ENCODE results near the gene RFX1.
"Not testable (repeated sequence)": the region's sequence is repeated elsewhere in the genome, so short reads cannot be mapped to it uniquely, and the experiment has no call there.

RFX1 gene

GRCh38 chr19:13978351-13979243, 27.5 kb downstream of the RFX1 start:
- DNase-seq (ENCODE audit: low spot score) = peak; percentile 26

GRCh38 chr19:13977803-13978202, 28.3 kb downstream of the RFX1 start:
- DNase-seq (ENCODE audit: low spot score) = no peak

- DNase-seq (ENCODE audit: low spot score) = no peak
These were observed 29.7 kb downstream of the RFX1 start for GRCh38 chr19:13976446-13976845.

DNA sequence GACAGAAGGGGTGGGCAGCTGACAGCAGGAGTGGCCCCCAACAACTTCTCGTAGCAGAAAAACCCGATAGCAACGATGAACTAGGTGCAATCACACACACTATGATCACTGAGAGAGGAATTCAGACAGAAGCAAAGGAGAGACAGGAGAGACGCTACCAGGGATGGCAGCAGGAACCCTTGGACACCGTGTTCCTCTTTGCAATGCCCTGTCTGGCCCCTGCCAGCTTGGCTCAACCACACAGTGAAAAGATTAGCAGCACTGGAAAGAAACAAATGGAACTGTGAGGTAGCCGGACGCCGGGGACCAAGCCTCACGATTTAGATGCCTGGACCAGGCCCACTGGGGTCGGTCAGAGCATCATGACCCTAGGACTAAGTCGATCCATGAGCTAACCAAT, 30.2 kb downstream of the RFX1 start:
- no peak for DNase-seq (ENCODE audit: low spot score)

- DNase-seq (ENCODE audit: low spot score) = no peak
These were observed 32.0 kb downstream of the RFX1 start for GRCh38 chr19:13974073-13974472.

DNA sequence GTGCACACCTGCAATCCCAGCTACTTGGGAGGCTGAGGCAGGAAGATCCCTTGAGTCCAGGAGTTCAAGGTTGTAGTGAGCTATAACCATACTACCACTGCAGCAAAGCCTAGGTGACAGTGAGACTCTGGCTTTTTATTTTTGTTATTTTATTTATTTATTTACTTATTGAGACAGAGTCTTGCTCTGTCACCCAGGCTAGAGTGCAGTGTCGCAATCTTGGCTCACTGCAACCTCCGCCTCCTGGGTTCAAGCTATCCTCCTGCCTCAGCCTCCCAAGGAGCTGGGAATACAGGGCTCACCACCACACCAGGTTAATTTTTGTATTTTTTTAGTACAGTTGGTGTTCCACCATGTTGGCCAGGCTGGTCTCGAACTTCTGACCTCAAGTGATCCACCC, 32.6 kb downstream of the RFX1 start:
- not testable (repeated sequence) for DNase-seq (ENCODE audit: low spot score)

GRCh38 chr19:13972368-13973155, 33.6 kb downstream of the RFX1 start:
- no peak for DNase-seq (ENCODE audit: low spot score)

DNA sequence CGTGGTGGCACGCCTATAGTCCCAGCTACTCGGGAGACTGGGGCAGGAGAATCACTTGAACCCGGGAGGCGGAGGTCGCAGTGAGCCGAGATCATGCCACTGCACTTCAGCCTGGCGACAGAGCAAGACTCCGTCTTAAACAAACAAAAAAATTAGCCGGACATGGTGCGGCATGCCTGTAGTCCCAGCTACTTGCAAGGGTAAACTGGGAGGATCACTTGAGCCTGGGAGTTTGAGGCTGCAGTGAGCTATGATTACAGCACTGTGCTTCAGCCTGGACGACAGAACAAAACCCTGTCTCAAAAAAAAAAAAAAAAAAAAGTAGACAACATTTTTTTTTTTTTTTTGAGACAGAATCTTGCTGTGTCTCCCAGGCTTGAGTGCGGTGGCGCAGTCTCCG, 34.3 kb downstream of the RFX1 start:
- DNase-seq (ENCODE audit: low spot score) = not testable (repeated sequence)

- no peak for DNase-seq (ENCODE audit: low spot score)
These were observed 36.2 kb downstream of the RFX1 start for GRCh38 chr19:13969897-13970296.

DNA sequence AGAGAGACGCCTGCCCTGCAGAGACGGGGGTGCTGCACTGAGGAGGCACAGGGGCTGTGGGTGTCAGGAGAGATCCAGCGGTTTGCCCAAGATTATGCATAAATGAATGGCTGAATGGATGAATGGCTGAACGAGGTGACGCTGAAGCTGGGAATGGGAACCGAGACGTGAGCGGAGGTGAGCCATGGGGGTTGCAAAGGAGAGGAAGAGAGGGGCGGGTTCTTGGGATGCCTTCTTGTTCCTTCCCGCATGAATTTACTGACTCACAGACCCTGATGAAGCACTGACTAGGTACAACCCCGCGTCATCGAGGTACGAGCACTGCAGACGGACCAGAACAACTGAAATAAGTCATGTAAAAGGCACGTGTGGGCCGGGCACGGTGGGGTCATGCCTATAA, 37.1 kb downstream of the RFX1 start:
- no peak for DNase-seq (ENCODE audit: low spot score)

DNA sequence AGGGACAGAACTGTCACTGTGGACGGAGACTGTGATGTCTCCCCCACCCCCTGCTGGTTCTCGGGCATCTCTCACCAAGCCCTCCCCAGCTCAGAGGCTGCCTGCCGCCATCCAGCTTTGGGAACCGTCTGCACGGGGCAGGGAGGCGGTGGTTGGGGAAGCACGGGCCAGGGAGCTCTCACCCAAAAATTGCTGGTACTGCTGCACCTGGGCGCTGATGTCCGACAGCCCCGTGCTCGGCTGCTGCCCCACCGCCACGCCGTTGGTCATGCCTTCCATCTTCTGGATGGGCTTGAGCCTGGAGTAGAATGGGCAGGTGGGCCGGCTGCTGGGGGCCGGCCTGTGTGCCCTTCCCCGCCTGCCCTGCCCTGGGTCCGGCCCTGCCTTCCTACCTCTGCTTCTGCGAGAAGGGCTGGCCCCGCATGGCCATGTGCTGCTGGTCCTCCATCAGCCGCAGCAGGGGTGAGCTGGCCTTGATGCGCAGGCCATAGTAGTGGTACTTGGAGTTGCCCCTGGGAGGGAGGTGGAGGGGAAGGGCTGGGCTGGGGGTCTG, 37.7 kb downstream of the RFX1 start:
- no peak for DNase-seq (ENCODE audit: low spot score)

DNA sequence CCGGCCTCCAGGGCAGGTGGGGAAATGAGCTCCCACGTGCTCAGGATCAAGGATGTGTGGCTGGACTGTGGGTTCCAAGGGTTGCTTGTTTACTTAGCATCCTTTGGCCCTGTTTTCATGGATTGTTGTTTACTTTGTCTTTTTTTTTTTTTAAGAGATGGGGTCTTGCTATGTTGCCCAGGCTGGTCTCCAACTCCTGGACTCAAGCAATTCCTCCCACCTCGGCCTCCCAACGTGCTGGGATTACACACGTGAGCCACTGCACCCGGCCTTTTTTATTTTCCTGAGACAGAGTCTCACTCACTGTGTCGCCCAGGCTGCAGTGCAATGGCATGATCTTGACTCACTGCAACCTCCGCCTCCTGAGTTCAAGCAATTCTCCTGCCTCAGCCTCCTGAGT, 38.9 kb downstream of the RFX1 start:
- not testable (repeated sequence) for DNase-seq (ENCODE audit: low spot score)

GRCh38 chr19:13966684-13967128, 39.4 kb downstream of the RFX1 start:
- no peak for DNase-seq (ENCODE audit: low spot score)

GRCh38 chr19:13965926-13966683, 40.0 kb downstream of the RFX1 start:
- no peak for DNase-seq (ENCODE audit: low spot score)

- no peak for DNase-seq (ENCODE audit: low spot score)
These were observed 40.7 kb downstream of the RFX1 start for GRCh38 chr19:13965377-13965896.

- no peak for DNase-seq (ENCODE audit: low spot score)
These were observed 41.3 kb downstream of the RFX1 start for GRCh38 chr19:13964776-13965175.

DNA sequence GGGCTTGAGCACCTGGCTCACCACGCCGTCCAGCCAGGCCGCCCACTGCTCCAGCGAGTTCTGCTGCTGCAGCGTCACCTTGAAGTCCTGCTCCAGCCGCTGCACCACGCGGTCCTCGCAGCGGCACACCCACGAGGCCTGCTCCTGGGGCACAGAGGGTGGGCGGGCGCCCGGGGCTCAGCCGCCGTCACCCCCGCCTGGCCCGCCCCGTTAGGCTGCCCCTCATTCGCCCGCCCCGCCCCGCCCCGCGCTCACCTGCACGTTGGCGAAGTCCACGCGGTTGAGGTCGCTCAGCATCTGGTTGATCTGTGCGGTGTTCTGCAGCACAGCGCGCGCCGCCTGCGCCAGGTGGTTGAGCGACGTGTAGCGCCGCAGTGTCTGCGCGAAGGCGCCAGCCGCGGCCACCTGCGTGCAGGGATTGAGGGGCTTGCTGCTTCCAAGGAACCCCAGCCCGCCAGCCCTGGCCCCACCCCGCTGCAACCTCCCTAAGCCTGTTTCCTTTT, 42.5 kb downstream of the RFX1 start:
- no peak for DNase-seq (ENCODE audit: low spot score)

- no peak for DNase-seq (ENCODE audit: low spot score)
These were observed 43.2 kb downstream of the RFX1 start for GRCh38 chr19:13962699-13963602.

DNA sequence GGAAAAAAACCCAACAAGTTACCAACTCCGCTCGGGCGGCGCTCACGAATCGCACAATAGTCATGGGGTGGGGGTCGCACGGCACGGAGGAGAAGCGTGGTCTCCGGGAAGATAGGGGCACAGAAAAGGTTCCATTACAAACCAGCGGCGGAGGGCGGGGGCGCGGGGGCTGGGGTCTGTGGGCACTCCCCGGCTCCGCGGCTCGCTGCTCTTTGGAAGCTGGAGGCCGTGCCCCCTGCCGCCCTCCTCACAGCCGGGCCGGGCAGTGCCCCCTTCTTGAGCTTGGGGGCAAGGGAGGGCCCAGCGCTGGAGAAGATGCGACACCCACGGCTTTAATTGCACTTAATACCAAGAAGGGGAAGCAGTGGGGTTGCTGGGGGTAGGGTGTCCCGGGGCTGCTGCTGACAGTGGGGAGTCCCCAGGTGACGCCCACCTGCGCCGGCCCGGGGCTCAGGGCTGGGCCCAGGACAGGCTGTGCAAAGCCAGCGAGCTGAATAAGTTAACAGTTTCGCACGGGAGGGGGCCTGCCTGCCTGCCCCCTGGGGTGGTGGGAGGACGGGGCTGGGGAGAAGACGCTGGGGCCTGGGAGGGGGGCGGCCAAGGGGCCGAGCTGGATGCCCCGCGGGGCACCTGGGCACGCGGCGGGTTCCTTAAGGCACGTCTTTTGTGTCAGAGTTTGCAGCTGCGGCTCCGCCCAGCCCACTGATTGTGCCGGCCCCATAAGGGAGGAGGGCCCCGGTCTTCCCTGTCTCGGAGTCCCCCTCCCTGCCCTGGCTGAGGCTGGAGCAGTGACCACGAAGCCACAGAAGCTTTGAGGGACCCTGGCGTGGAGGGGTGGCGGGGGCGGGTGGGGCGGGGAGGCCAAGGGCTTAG, 44.1 kb downstream of the RFX1 start:
- no peak for DNase-seq (ENCODE audit: low spot score)

Data from putamen (tissue), 1 donor.